Nephron progenitor cell (in vitro differentiated cells): ENCODE measurements around the gene MPP4.
A peak's percentile ranks its signal among the peaks of the same experiment; 100 is the strongest.

Experiments used
- DNase-seq: peaks from one replicate; pipeline ENCODE4 v3.0.0; 2021
- H3K27ac Mint-ChIP-seq: 2 replicates; pipeline ENCODE4 v1.8.0; 2021; ENCODE audit warnings: mild to moderate bottlenecking, moderate library complexity, mixed read lengths
- H3K27me3 Mint-ChIP-seq: 2 replicates; pipeline ENCODE4 v1.8.0; 2021; ENCODE audit warnings: mild to moderate bottlenecking, low read depth, mixed read lengths; ENCODE audit not compliant: poor library complexity
- H3K36me3 Mint-ChIP-seq: 2 replicates; pipeline ENCODE4 v1.8.0; 2021; ENCODE audit warnings: low read depth, mixed read lengths
- H3K4me1 Mint-ChIP-seq: 2 replicates; pipeline ENCODE4 v1.8.0; 2021; ENCODE audit warnings: mixed read lengths
- H3K4me3 Mint-ChIP-seq: 2 replicates; pipeline ENCODE4 v1.8.0; 2021; ENCODE audit warnings: mild to moderate bottlenecking, moderate library complexity, mixed read lengths
- H3K9me3 Mint-ChIP-seq: 2 replicates; pipeline ENCODE4 v1.8.0; 2021; ENCODE audit warnings: mild to moderate bottlenecking, moderate library complexity, mixed read lengths
- CTCF ChIP-seq: fragments of 200-600 bp; sonication (generic); IDR thresholded peaks from 2 replicates; pipeline ENCODE4 v1.5.0; 2021; ENCODE audit warnings: antibody characterized with exemption

Gene MPP4

GRCh38 chr2:201600906-201601305, 97.5 kb downstream of the MPP4 start:
- Mint-ChIP-seq H3K36me3 (no peaks in the 10 kb centered on the region), H3K27ac (no peak overlapping the region), H3K4me1 (no peaks in the 10 kb centered on the region), H3K9me3 (peaks cover 13% of the 10 kb centered on the region), H3K27me3 (peaks cover 16% of the 10 kb centered on the region), H3K4me3 (no peak overlapping the region)
- no peak for TF ChIP-seq CTCF
- DNase-seq: no peak

- Mint-ChIP-seq H3K36me3 (no peaks in the 10 kb centered on the region), H3K27ac (peak overlapping the region; percentile 33), H3K9me3 (peaks cover 21% of the 10 kb centered on the region), H3K4me1 (no peaks in the 10 kb centered on the region), H3K27me3 (peaks cover 10% of the 10 kb centered on the region), H3K4me3 (no peak overlapping the region)
- no peak for TF ChIP-seq CTCF
- no peak for DNase-seq
These were observed 101.0 kb downstream of the MPP4 start for GRCh38 chr2:201597397-201597796.
